Keratinocyte (primary cell): Measurements from ENCODE around the gene WDR6. TPM values are rescaled to one million over a fixed set of nuclear protein-coding genes. Genes with fewer than 3 reads are reported as not detected.

Source experiments
- DNase-seq: peaks from one replicate; pipeline ENCODE4 v3.0.0-alpha.2; 2011; ENCODE audit warnings: low read depth, missing footprints, low spot score
- FAIRE-seq: peaks from 2 replicates; lab custom pipeline; 2011; peaks lifted over from hg19 to GRCh38; lab: Jason Lieb, UNC
- H2AFZ ChIP-seq: 2 replicates; pipeline ENCODE4 v1.6.0; 2012; ENCODE audit warnings: low read length, control low read depth, inconsistent platforms; ENCODE audit not compliant: control insufficient read depth
- H3K27ac ChIP-seq: 2 replicates; pipeline ENCODE4 v1.5.1; 2011; ENCODE audit warnings: low read length; ENCODE audit not compliant: control insufficient read depth, insufficient read depth
- H3K27me3 ChIP-seq: 3 replicates; pipeline ENCODE4 v1.6.0; 2011; ENCODE audit warnings: low read length; ENCODE audit not compliant: control insufficient read depth, insufficient read depth; ENCODE audit errors: extremely low read depth
- H3K36me3 ChIP-seq, 2 experiments: 2 replicates in 1 of 2; 3 replicates in 1 of 2; pipeline ENCODE4 v1.5.1; 2011; ENCODE audit warnings: low read length in 2 of 2, mild to moderate bottlenecking in 1 of 2; ENCODE audit not compliant: control insufficient read depth in 2 of 2, insufficient read depth in 2 of 2; ENCODE audit errors: extremely low read depth in 1 of 2
- H3K4me1 ChIP-seq: 3 replicates; pipeline ENCODE4 v1.5.1; 2011; ENCODE audit warnings: low read length; ENCODE audit not compliant: control insufficient read depth, insufficient read depth; ENCODE audit errors: extremely low read depth
- H3K4me2 ChIP-seq: 3 replicates; pipeline ENCODE4 v1.6.0; 2011; ENCODE audit warnings: low read depth, low read length; ENCODE audit not compliant: control insufficient read depth, insufficient read depth; ENCODE audit errors: extremely low read depth
- H3K4me3 ChIP-seq, 3 experiments: fragments of 200-600 bp in 1 of 3; sonication (generic) in 1 of 3; 2 replicates in 2 of 3; 3 replicates in 1 of 3; pipeline ENCODE4 v1.5.1; 2011 to 2016; ENCODE audit warnings: low read length in 3 of 3, mild to moderate bottlenecking in 3 of 3, control low read depth in 2 of 3, inconsistent platforms in 1 of 3, low read depth in 1 of 3, mixed read lengths in 1 of 3, mixed run types in 1 of 3, moderate library complexity in 1 of 3; ENCODE audit not compliant: control insufficient read depth in 2 of 3, insufficient read depth in 2 of 3; ENCODE audit errors: extremely low read depth in 1 of 3
- H3K79me2 ChIP-seq: 2 replicates; pipeline ENCODE4 v1.6.0; 2012; ENCODE audit warnings: low read length; ENCODE audit not compliant: control insufficient read depth, insufficient read depth
- H3K9ac ChIP-seq: 3 replicates; pipeline ENCODE4 v1.6.0; 2011; ENCODE audit warnings: low read length; ENCODE audit not compliant: control insufficient read depth, insufficient read depth; ENCODE audit errors: extremely low read depth
- H3K9me1 ChIP-seq: 3 replicates; pipeline ENCODE4 v1.6.0; 2011; ENCODE audit warnings: low read length; ENCODE audit not compliant: control insufficient read depth, insufficient read depth; ENCODE audit errors: extremely low read depth
- H3K9me3 ChIP-seq: 2 replicates; pipeline ENCODE4 v1.5.1; 2012; ENCODE audit warnings: low read depth, low read length; ENCODE audit not compliant: control insufficient read depth
- H4K20me1 ChIP-seq: 3 replicates; pipeline ENCODE4 v1.6.0; 2011; ENCODE audit warnings: low read length; ENCODE audit not compliant: control insufficient read depth, insufficient read depth; ENCODE audit errors: extremely low read depth
- EZH2 ChIP-seq: IDR thresholded peaks from one replicate; pipeline ENCODE4 v1.6.1; 2012; ENCODE audit warnings: inconsistent platforms, mild to moderate bottlenecking, low read length, moderate library complexity
- dilution Hi-C: fragments of 300-500 bp; cut with MboI; formaldehyde crosslinking; loops from one replicate; pipeline ENCODE4 v1.7.0; 2020; ENCODE audit warnings: low sequenced_read_pairs; ENCODE audit not compliant: extremely low pct_ligation_motif_present
- polyA plus RNA-seq, 5 experiments: library from polyadenylated mRNA; depleted of rRNA in 3 of 5; stranded (reverse) in 3 of 5; stranded (forward) in 1 of 5; unstranded in 1 of 5; fragments of >200 nt; gene quantifications; 1 replicate in 1 of 5; 2 replicates in 3 of 5; 3 replicates in 1 of 5; pipeline versions ENCODE4 v1.2.1 to v1.2.3, GENCODE V29; 2011 to 2012; ENCODE audit warnings: missing spikeins in 2 of 5, low read depth in 1 of 5, low replicate concordance in 1 of 5
- TF ChIP-seq, protein P1 (sequence below), 3 experiments: IDR thresholded peaks in 1 of 3; conservative IDR thresholded peaks in 1 of 3; optimal IDR thresholded peaks in 1 of 3; 2 replicates in 2 of 3; 3 replicates in 1 of 3; pipeline versions ENCODE3 to v1.5.1; 2011; ENCODE audit warnings: low read length in 3 of 3, mild to moderate bottlenecking in 3 of 3, moderate library complexity in 2 of 3, control low read depth in 1 of 3, inconsistent platforms in 1 of 3; ENCODE audit not compliant: insufficient read depth in 2 of 3; ENCODE audit errors: extremely low read depth in 1 of 3

The WDR6 gene
- polyA plus RNA-seq, 1 donor (not counting 4 experiments of a cell fraction or from before 2014, with no cell fraction given): 61.5 TPM

DNA sequence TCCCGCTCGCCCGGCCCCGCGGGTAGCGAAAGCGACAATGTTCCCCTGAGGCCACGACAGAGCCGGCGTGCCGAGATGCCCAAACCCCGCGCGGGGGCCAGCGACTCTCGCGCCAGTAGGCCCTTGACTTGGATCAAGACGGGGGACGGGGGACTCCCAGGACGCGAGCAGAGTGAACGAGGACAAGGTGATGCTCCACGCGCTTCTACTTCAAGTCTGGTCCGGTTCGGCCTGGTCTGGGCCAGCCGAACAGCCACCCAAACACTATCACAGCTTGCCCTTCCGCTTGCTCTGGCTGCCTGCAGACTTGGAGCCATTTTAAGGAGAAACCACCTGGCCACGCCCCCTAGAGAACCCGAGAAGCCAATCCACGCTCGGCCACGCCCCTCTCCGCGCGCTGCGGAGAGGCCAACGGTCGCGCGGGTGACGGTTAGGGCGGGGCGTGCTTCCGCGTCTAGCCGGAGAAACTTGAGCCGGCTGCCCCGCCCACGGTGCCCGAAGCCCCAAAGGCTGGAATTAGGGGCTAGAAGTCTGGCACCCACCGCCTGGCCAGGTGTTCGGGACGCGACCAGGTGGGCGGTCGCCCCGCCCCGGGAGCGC lies 14.1 kb downstream of the WDR6 start:
- H3K9me1 ChIP-seq: no peaks in the 10 kb centered on the region
- no peaks in the 10 kb centered on the region for H3K9me3 ChIP-seq
- H3K4me1 ChIP-seq: peaks cover 36% of the 10 kb centered on the region
- H3K4me3 ChIP-seq: peak overlapping the region; percentile 80 to 97 (median 93)
- peaks cover 22 to 30% of the 10 kb centered on the region in 2 experiments for H3K36me3 ChIP-seq
- dilution Hi-C loops: no loop called here
- peak overlapping the region; percentile 90 for H3K9ac ChIP-seq
- no peak for TF ChIP-seq EZH2
- TF ChIP-seq, protein P1, sequence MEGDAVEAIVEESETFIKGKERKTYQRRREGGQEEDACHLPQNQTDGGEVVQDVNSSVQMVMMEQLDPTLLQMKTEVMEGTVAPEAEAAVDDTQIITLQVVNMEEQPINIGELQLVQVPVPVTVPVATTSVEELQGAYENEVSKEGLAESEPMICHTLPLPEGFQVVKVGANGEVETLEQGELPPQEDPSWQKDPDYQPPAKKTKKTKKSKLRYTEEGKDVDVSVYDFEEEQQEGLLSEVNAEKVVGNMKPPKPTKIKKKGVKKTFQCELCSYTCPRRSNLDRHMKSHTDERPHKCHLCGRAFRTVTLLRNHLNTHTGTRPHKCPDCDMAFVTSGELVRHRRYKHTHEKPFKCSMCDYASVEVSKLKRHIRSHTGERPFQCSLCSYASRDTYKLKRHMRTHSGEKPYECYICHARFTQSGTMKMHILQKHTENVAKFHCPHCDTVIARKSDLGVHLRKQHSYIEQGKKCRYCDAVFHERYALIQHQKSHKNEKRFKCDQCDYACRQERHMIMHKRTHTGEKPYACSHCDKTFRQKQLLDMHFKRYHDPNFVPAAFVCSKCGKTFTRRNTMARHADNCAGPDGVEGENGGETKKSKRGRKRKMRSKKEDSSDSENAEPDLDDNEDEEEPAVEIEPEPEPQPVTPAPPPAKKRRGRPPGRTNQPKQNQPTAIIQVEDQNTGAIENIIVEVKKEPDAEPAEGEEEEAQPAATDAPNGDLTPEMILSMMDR (optimal IDR thresholded peaks at IDR 0.05 in 1 of 3, IDR thresholded peaks at IDR 0.05 in 1 of 3, conservative IDR thresholded peaks at IDR 0.05 in 1 of 3; ENCODE audit: extremely low read depth in 1 of 3, insufficient read depth in 2 of 3, low read length in 3 of 3): no peak
- no peaks in the 10 kb centered on the region for H3K27me3 ChIP-seq
- peak overlapping the region; percentile 99 for H3K4me2 ChIP-seq
- DNase-seq: peak; percentile 71
- peak overlapping the region; percentile 70 for H2AFZ ChIP-seq
- FAIRE-seq: peak; percentile 39
- peaks cover 4% of the 10 kb centered on the region for H4K20me1 ChIP-seq
- H3K27ac ChIP-seq: peak overlapping the region; percentile 91
- peaks cover 57% of the 10 kb centered on the region for H3K79me2 ChIP-seq

- H3K4me1 ChIP-seq: peaks cover 35% of the 10 kb centered on the region
- peak within 1 kb of the TSS; percentile 90 for H3K9ac ChIP-seq
- H3K9me1 ChIP-seq: no peaks in the 10 kb centered on the region
- H3K4me2 ChIP-seq: peak within 1 kb of the TSS; percentile 99
- peaks cover 4% of the 10 kb centered on the region for H4K20me1 ChIP-seq
- peaks cover 63% of the 10 kb centered on the region for H3K79me2 ChIP-seq
- no peaks in the 10 kb centered on the region for H3K9me3 ChIP-seq
- no peak for TF ChIP-seq EZH2
- TF ChIP-seq, protein P1 (optimal IDR thresholded peaks at IDR 0.05 in 1 of 3, IDR thresholded peaks at IDR 0.05 in 1 of 3, conservative IDR thresholded peaks at IDR 0.05 in 1 of 3; ENCODE audit: extremely low read depth in 1 of 3, insufficient read depth in 2 of 3, low read length in 3 of 3): peak in 2 of 3 experiments; percentile 80 to 99
- H3K27ac ChIP-seq: peak within 1 kb of the TSS; percentile 91
- peak within 1 kb of the TSS; percentile 86 for H2AFZ ChIP-seq
- dilution Hi-C loops: no loop called here
- DNase-seq (no peak), FAIRE-seq (no peak)
- peak within 1 kb of the TSS; percentile 80 to 97 (median 93) for H3K4me3 ChIP-seq
- H3K36me3 ChIP-seq: peaks cover 26 to 34% of the 10 kb centered on the region in 2 experiments
- no peaks in the 10 kb centered on the region for H3K27me3 ChIP-seq
These were observed 14.9 kb downstream of the WDR6 start, which contains the start of gene NDUFAF3 for GRCh38 chr3:49021813-49022687. NDUFAF3 (plus strand) TSS chr3:49022121; CDS start chr3:49022145, 24 bp downstream.
